Mammary epithelial cell (primary cell): ENCODE data around the gene DEPDC5.

ENCODE experiments used
- CTCF ChIP-seq, 2 donors: IDR thresholded peaks in 1 of 2; conservative IDR thresholded peaks in 1 of 2; 2 replicates each; pipeline ENCODE4 v1.5.1; 2011 to 2012; ENCODE audit warnings: inconsistent platforms in 2 of 2, low read length in 2 of 2, mild to moderate bottlenecking in 2 of 2, control low read depth in 1 of 2, low read depth in 1 of 2; ENCODE audit not compliant: insufficient read depth in 1 of 2; ENCODE audit errors: extremely low read depth in 1 of 2
- EZH2 ChIP-seq: IDR thresholded peaks from 2 replicates; pipeline ENCODE4 v1.6.1; 2012; ENCODE audit warnings: low read length, inconsistent platforms, borderline replicate concordance

GRCh38 chr22:31812977-31813605 is 59.3 kb downstream of the DEPDC5 start:
- TF ChIP-seq CTCF (conservative IDR thresholded peaks at IDR 0.05 in 1 of 2, IDR thresholded peaks at IDR 0.05 in 1 of 2; ENCODE audit: extremely low read depth in 1 of 2, insufficient read depth in 1 of 2, low read depth in 1 of 2, low read length in 2 of 2) (no peak), EZH2 (no peak)
